HepG2 (cell line): ENCODE measurements around the gene TBC1D24. TPM values are rescaled to one million over a fixed set of nuclear protein-coding genes. Genes with fewer than 3 reads are reported as not detected.

ENCODE experiments used
- AHR ChIP-seq: IDR thresholded peaks from 2 replicates; pipeline ENCODE4 v1.6.1; 2018; ENCODE audit warnings: missing genetic modification reagents, missing compliant biosample characterization
- CHD4 ChIP-seq: fragments of 200-600 bp; sonication (generic); IDR thresholded peaks from 2 replicates; pipeline ENCODE4 v1.7.0; 2017; ENCODE audit warnings: mild to moderate bottlenecking, low read length, borderline replicate concordance
- PRMT3 ChIP-seq: sonication (generic); formaldehyde crosslinking; IDR thresholded peaks from 2 replicates; pipeline ENCODE4 v1.8.1; 2022; ENCODE audit warnings: low read depth, mild to moderate bottlenecking, moderate library complexity, missing genetic modification reagents, borderline replicate concordance
- ZBTB26 ChIP-seq: IDR thresholded peaks from 2 replicates; pipeline ENCODE4 v1.6.1; 2016; ENCODE audit warnings: missing compliant biosample characterization, missing genetic modification reagents, borderline replicate concordance
- ZFX ChIP-seq: sonication (generic); formaldehyde crosslinking; IDR thresholded peaks from 2 replicates; pipeline ENCODE4 v1.4.0; 2020; ENCODE audit warnings: mild to moderate bottlenecking, low read depth, missing genetic modification reagents, moderate library complexity
- ZHX1 ChIP-seq: sonication (generic); formaldehyde crosslinking; IDR thresholded peaks from 2 replicates; pipeline ENCODE4 v1.8.1; 2022; ENCODE audit warnings: low read depth, mild to moderate bottlenecking, missing genetic modification reagents
- ZIK1 ChIP-seq: sonication (generic); formaldehyde crosslinking; IDR thresholded peaks from 2 replicates; pipeline ENCODE4 v1.5.0; 2020; ENCODE audit warnings: mild to moderate bottlenecking, low read depth, missing genetic modification reagents, borderline replicate concordance
- ZNF354B ChIP-seq: sonication (generic); formaldehyde crosslinking; IDR thresholded peaks from 2 replicates; pipeline ENCODE4 v1.8.0; 2022; ENCODE audit warnings: mild to moderate bottlenecking, missing genetic modification reagents
- ZNF468 ChIP-seq: sonication (generic); formaldehyde crosslinking; IDR thresholded peaks from 2 replicates; pipeline ENCODE4 v1.8.0; 2022; ENCODE audit warnings: mild to moderate bottlenecking, moderate library complexity, missing genetic modification reagents
- ZNF530 ChIP-seq: sonication (generic); formaldehyde crosslinking; IDR thresholded peaks from 2 replicates; pipeline ENCODE4 v1.5.0; 2020; ENCODE audit warnings: low read depth, mild to moderate bottlenecking, missing genetic modification reagents
- ZNF713 ChIP-seq: sonication (generic); formaldehyde crosslinking; IDR thresholded peaks from 2 replicates; pipeline ENCODE4 v1.4.0; 2020; ENCODE audit warnings: mild to moderate bottlenecking, missing genetic modification reagents
- ZNF761 ChIP-seq: sonication (generic); formaldehyde crosslinking; conservative IDR thresholded peaks from 2 replicates; pipeline ENCODE4 v1.4.0; 2020; ENCODE audit warnings: mild to moderate bottlenecking, missing genetic modification reagents
- ZNF781 ChIP-seq: sonication (generic); formaldehyde crosslinking; IDR thresholded peaks from 2 replicates; pipeline ENCODE4 v1.5.1; 2020; ENCODE audit warnings: borderline replicate concordance, mild to moderate bottlenecking, missing genetic modification reagents; ENCODE audit errors: not compliant biosample characterization
- ZNF879 ChIP-seq: sonication (generic); formaldehyde crosslinking; IDR thresholded peaks from 2 replicates; pipeline ENCODE4 v1.8.1; 2023; ENCODE audit warnings: missing genetic modification reagents
- polyA plus RNA-seq, 8 experiments: library from polyadenylated mRNA; depleted of rRNA in 3 of 8; stranded (reverse) in 7 of 8; unstranded in 1 of 8; fragments of >200 nt; fragmentation: Illumina TruSeq in 4 of 8; extraction: Trizol in 4 of 8; gene quantifications; 2 replicates each; pipeline versions ENCODE4 v1.2.1 to v1.2.3, GENCODE V29; 2011 to 2016; ENCODE audit warnings: low read depth in 4 of 8, missing spikeins in 1 of 8, mixed read lengths in 1 of 8; ENCODE audit not compliant: insufficient read depth in 1 of 8
- total RNA-seq, 5 experiments: library from RNA; depleted of rRNA; stranded (reverse); fragments of >200 nt; fragmentation: Illumina TruSeq; extraction: Trizol; gene quantifications; 2 replicates each; pipeline ENCODE4 v1.2.3, GENCODE V29; 2016; ENCODE audit warnings: low read depth in 1 of 5
- TF ChIP-seq, protein P1 (sequence below): sonication (generic); formaldehyde crosslinking; conservative IDR thresholded peaks from 2 replicates; pipeline ENCODE4 v1.4.0; 2020; ENCODE audit warnings: missing genetic modification reagents
- TF ChIP-seq, protein P2 (sequence below): IDR thresholded peaks from 2 replicates; pipeline ENCODE4 v1.6.1; 2016; ENCODE audit warnings: low read depth
- TF ChIP-seq, protein P3 (sequence below): sonication (generic); formaldehyde crosslinking; IDR thresholded peaks from 2 replicates; pipeline ENCODE4 v1.4.0; 2020; ENCODE audit warnings: missing genetic modification reagents
- TF ChIP-seq, protein P4 (sequence below): sonication (generic); formaldehyde crosslinking; IDR thresholded peaks from 2 replicates; pipeline ENCODE4 v1.4.0; 2020; ENCODE audit warnings: missing genetic modification reagents

Gene TBC1D24
- total and polyA plus RNA-seq, 2 of the 13 experiments (the other 11 are each of a cell fraction or from before 2014, with no cell fraction given): 7.7 to 13.7 TPM

DNA sequence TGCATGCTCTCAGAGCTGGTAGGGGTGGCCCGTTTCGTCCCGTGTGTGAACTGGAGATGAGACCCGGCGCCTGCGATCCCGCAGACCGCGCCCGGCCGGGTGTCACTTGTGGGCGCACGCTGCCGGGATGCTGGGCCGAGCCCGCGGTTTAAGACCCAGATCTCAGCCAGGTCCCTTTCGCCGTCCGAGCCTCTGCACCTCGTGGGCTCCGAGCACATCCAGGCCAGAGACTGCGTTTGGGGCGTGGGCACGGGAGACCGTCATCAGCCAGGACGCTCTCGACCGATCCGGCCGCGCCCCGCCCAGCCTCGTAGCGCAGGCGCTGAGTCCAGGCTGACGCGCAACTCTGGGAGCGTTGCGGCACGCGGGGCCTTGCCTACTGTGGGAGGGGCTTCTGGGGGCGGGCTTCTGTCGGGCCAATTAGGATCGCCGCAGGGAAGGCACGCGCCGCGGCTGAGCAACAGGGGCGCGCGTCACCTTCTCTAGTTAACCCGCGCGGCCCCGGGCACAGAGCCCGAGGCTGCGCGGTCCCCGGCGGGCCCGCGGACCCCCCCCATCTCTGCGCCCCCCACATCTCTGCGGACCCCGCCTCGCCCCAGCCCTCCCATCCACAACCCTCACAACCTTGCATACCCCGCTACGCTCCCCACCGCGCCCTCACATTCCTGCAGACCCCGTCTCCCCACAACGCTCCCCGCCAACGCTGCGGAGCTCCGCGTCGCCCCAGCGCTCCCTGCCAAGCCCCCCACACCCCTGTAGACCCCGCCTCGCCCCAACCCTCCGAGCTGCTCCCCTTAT is 57.0 kb downstream of the TBC1D24 start (continued):
- TF ChIP-seq, protein P1, sequence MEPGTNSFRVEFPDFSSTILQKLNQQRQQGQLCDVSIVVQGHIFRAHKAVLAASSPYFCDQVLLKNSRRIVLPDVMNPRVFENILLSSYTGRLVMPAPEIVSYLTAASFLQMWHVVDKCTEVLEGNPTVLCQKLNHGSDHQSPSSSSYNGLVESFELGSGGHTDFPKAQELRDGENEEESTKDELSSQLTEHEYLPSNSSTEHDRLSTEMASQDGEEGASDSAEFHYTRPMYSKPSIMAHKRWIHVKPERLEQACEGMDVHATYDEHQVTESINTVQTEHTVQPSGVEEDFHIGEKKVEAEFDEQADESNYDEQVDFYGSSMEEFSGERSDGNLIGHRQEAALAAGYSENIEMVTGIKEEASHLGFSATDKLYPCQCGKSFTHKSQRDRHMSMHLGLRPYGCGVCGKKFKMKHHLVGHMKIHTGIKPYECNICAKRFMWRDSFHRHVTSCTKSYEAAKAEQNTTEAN: 0 out of 2 replicates have a peak, but pooled peaks have one; percentile 22
- TF ChIP-seq ZNF354B (CRISPR knock-in tag): no peak
- TF ChIP-seq ZNF713 (CRISPR knock-in tag): no peak
- no peak; the same call in 1 of the 2 replicates for TF ChIP-seq ZNF761 (CRISPR knock-in tag)
- peak; percentile 70 for TF ChIP-seq ZHX1 (CRISPR knock-in tag)
- TF ChIP-seq CHD4: no peak
- TF ChIP-seq ZFX: peak; percentile 77
- no peak for TF ChIP-seq ZNF530 (CRISPR knock-in tag)
- TF ChIP-seq ZIK1 (CRISPR knock-in tag): peak; percentile 69; the same call in 1 of the 2 replicates
- TF ChIP-seq, protein P2, sequence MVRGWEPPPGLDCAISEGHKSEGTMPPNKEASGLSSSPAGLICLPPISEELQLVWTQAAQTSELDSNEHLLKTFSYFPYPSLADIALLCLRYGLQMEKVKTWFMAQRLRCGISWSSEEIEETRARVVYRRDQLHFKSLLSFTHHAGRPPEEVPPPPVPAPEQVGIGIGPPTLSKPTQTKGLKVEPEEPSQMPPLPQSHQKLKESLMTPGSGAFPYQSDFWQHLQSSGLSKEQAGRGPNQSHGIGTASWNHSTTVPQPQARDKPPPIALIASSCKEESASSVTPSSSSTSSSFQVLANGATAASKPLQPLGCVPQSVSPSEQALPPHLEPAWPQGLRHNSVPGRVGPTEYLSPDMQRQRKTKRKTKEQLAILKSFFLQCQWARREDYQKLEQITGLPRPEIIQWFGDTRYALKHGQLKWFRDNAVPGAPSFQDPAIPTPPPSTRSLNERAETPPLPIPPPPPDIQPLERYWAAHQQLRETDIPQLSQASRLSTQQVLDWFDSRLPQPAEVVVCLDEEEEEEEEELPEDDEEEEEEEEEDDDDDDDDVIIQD (CRISPR knock-in tag): no peak
- peak; percentile 84; the same call in 1 of the 2 replicates for TF ChIP-seq PRMT3 (CRISPR knock-in tag)
- no peak for TF ChIP-seq ZNF781 (CRISPR knock-in tag)
- no peak for TF ChIP-seq ZNF468 (CRISPR knock-in tag)
- peak; percentile 35; the same call in 1 of the 2 replicates for TF ChIP-seq ZBTB26 (CRISPR knock-in tag)
- TF ChIP-seq, protein P3, sequence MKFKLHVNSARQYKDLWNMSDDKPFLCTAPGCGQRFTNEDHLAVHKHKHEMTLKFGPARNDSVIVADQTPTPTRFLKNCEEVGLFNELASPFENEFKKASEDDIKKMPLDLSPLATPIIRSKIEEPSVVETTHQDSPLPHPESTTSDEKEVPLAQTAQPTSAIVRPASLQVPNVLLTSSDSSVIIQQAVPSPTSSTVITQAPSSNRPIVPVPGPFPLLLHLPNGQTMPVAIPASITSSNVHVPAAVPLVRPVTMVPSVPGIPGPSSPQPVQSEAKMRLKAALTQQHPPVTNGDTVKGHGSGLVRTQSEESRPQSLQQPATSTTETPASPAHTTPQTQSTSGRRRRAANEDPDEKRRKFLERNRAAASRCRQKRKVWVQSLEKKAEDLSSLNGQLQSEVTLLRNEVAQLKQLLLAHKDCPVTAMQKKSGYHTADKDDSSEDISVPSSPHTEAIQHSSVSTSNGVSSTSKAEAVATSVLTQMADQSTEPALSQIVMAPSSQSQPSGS (CRISPR knock-in tag): peak; percentile 75; the same call in 1 of the 2 replicates
- TF ChIP-seq ZNF879 (CRISPR knock-in tag): 0 out of 2 replicates have a peak, but pooled peaks have one; percentile 35
- TF ChIP-seq AHR (CRISPR knock-in tag): no peak
- TF ChIP-seq, protein P4, sequence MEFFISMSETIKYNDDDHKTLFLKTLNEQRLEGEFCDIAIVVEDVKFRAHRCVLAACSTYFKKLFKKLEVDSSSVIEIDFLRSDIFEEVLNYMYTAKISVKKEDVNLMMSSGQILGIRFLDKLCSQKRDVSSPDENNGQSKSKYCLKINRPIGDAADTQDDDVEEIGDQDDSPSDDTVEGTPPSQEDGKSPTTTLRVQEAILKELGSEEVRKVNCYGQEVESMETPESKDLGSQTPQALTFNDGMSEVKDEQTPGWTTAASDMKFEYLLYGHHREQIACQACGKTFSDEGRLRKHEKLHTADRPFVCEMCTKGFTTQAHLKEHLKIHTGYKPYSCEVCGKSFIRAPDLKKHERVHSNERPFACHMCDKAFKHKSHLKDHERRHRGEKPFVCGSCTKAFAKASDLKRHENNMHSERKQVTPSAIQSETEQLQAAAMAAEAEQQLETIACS: peak; percentile 77
